Fibroblast of upper back skin (primary cell): ENCODE results near the gene TP53I11.

Experiments used
- DNase-seq: peaks from one replicate; pipeline ENCODE4 v3.0.0-alpha.2; 2013

Gene TP53I11

DNA sequence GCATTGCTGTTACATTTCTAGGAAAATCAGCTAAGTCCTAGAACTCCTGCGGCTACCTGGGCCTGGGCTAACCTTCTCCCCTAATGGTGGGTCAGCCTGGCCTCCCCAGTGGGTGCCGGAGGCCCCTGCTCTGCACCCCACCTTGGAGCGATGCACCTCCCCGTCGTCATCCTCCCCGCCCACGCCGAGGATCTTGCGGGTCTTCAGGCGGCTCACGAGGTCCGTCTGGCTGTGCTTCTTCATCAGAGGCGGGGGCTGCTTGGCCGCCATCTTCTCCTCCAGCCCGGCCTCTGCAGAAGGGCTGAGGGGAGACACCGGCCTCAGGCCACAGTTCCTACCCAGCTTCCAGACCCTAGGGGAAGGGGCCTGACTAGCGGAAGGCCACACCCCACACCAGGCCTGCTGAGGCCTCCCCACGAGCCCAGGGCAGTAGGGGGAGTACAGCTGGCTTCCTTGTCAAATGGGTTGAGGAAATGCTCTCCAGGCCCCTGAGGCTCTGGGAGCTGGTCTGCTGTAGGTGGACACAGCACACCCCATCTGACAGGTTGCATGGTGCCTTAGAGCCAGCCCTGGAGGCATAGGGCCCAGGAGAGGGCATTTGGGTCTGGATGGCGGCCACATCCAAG, 12.5 kb downstream of the TP53I11 start:
- DNase-seq, result no peak

DNA sequence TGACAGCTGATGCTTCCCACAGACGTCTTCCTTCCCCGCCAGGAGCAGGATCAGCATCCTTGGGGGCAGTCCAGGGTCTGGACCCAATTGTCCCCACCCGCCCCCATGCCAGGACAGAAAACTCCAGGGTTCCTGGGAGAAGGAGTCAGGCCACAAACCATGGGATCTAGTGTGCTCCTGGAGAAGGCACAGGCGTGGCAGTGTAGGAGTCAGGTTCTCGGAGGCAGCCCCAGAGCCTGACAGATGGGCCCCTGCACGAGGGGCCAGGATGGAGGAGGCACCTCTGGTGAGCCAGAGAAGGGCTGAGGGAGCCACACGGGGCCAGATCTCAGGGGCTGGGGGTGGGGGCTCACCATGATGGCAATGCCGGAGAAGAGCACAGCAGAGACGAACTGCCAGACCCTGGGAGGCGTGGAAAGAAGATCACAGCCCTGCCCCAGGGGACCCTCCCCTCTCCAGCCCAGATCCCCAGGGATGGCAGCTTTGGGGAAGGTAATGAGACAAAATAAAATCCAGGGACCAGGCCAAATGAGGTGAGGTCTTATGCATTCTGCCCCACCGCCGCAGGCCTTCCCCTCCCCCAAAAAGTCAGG, 13.6 kb downstream of the TP53I11 start:
- no peak for DNase-seq

DNA sequence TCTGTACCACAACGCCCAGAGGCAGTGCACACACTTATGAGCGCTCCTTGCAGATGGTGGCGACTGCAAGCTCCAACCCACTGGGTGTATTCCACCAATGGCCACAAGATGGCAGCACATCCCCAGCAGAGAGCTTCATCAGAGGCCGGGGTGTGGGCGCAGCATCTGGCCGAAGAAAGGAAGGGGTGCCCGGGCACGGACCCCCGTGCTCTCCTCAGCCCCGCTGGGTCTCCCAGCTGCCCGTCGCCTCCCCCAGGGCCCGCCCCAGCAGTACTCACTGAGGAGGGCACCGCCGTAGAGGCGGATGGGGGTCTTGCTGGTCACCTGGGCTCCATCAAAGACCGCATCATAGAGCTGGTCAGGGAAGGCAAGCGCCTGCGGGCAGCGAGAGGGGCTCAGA, 14.2 kb downstream of the TP53I11 start:
- DNase-seq, result peak; percentile 75

- DNase-seq, result no peak
Observed at GRCh38 chr11:44934735-44935250, 15.9 kb downstream of the TP53I11 start.

- DNase-seq, result no peak
Observed at GRCh38 chr11:44934110-44934509, 16.6 kb downstream of the TP53I11 start.

GRCh38 chr11:44931466-44931865, 19.2 kb downstream of the TP53I11 start:
- no peak for DNase-seq

DNA sequence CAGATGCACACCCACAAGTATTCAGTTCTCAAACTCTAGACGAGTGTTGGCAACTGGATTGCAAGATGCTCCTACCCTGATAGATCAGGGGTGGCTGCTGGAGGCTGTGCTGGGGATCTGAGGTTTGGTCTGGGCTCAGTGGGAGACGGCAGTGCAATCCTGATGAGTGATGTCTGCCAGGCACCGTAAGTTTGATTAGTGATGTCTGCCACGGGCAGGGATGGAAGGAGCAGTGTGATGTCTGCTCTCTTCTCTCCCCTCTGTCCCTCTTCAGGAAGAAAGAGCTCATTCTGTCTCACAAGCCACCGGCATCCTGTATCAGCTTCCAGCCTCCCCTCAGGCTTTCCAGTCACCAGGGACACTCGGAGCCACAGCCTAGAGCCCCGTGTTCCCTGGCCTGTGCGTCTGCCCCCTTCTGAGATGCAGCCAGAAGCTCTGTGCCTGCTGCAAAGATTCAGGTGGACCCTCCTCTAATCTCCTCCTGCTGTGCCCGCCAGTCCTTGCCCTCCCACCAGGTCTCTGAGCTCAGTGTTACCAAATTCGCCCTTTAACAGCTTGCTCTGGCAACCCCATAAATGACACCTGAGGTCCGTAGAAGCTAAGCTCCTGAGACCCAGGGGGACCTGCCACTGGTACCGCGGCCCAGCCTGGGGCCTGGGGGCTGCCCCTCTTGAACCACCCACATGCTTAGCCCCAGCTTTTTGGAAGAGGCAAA, 19.9 kb downstream of the TP53I11 start:
- no peak for DNase-seq

GRCh38 chr11:44928816-44929215, 21.9 kb downstream of the TP53I11 start:
- DNase-seq, result no peak

- no peak for DNase-seq
Observed at GRCh38 chr11:44928144-44928543, 22.5 kb downstream of the TP53I11 start.

GRCh38 chr11:44927174-44927661, 23.5 kb downstream of the TP53I11 start:
- peak; percentile 57 for DNase-seq

GRCh38 chr11:44926036-44926435, 24.6 kb downstream of the TP53I11 start:
- no peak for DNase-seq

DNA sequence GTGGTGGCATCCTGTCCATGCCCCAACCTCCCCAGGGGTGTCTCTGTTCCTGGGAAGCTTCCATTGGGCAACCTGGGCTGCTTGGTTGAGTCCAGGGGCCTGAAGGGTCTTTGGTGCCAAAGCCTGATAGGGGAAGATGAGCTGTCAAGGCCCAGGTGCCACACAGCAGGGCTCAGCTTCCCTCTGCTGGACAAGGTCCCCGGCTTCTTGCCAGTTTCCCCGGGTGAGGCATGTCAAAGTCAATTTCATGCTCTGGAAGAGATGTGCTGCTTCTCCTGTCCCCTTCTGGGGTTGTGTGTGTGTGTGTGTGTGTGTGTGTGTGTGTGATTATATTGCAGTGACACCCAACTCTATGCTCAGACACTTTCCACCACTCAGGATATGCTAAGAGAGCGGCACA, 26.9 kb downstream of the TP53I11 start:
- DNase-seq, result no peak

DNA sequence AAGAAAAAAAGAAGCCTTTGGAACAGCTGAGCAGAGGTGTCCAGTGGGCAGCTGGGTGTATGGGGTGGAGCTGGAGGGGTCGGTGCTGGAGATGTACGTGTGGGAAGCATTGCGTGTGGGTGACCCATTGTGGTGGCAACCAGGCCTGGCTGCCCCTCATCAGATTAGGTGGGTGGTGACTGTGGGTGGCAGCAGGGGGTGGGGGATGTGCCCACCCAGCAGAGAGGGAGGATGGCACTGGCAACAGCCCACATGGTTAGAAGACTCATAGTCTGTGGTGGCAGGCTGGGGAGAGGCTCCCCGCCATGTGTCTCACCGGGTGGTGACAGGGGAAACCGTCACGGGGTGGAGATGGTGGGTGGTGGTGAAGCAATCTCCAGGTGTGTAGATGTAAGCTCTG, 27.6 kb downstream of the TP53I11 start:
- no peak for DNase-seq

DNA sequence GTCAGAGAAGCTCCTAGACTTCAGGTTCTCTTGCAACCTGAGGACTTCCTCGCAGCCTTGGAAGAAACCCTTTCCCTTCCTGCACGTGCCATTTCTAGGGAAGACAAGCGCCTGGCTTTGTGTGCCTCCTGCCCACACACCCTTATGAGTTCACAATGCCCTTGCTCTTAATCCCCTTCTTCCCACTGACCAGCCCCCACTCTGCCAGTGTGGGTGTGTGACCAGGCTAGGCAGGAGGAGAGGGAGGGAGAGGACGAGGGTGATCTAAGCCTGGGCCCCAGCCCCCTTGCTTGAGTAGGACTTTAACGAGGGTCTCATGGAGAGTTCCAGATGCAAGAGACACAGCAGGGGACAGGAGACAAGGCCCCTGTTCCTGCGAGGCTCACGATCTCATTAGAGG, 30.2 kb downstream of the TP53I11 start:
- DNase-seq, result no peak

DNA sequence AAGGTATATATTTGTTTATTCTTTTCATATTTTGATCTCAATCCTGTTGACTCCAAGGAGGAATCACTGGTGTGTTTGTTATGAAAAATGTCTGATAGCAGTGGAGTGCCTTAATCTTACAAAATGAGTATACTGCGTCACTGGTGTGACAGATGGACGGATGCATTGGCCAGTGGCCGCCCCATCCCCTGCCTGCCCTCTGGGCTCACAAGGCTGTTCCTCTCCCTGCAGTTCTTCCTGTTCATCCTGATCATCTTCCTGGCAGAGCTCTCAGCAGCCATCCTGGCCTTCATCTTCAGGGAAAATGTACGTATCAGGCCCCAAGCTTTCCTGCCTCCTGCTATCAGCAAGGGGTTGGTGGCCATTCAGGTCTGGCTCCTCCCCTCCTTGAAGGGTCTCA, 32.9 kb downstream of the TP53I11 start:
- no peak for DNase-seq

- no peak for DNase-seq
Observed at GRCh38 chr11:44916801-44917385, 33.8 kb downstream of the TP53I11 start.

- DNase-seq, result no peak
Observed at GRCh38 chr11:44916331-44916730, 34.4 kb downstream of the TP53I11 start.

GRCh38 chr11:44915621-44916020, 35.1 kb downstream of the TP53I11 start:
- DNase-seq, result no peak

- no peak for DNase-seq
Observed at GRCh38 chr11:44915004-44915403, 35.7 kb downstream of the TP53I11 start.

GRCh38 chr11:44914105-44914504, 36.6 kb downstream of the TP53I11 start:
- no peak for DNase-seq

DNA sequence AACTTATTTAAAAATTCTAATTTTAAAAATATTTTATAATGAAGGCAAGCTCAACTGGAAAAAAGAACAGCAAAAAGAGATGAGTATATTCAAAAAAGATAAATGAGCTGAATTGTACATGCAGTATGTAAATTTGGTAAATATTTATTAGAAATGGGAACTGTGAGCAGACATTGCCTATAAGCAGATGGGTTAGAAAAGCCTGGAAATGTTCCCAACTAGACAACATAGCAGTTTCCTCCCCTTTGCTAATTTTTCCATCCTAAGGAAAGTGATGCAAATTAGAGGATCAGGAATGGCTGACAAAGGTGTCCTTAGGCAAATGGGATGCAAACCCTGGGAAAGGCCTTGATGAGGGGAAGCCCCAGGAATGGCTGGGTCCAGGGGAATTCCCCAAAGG, 37.2 kb downstream of the TP53I11 start:
- no peak for DNase-seq

DNA sequence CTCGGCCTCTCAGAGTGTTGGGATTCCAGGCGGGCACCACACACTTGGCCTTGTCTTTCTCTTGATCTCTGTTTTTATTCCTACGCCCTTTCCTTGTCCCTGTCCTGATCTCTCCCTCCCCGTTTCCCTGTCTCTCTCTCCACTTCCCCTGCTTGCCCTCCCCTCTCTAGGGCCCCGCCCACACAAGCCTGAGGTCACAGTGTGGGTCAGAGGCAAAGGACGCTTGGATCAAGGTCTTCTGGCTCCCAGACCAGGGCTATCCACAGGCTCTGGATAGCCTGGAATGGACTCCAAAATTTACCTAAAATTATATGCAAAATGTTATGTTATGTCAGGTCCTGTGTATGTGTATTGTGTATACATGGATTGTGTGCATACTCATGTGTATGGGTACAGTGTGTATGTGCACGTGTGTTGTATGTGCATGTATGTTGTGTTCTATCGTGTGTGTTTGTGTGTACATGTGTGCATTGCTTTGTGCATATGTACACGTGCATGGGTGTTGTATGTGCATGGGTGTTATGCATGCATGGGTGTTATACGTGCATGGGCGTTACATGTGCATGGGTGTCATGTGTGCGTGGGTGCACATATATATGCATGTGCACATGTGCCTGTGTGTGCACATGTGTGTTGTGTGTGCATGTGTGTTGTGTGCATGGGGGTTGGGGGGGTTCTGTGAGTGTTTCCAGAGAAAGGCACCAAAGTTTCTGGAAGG, 38.3 kb downstream of the TP53I11 start:
- DNase-seq, result no peak
